Measurements from ENCODE around the gene SLC1A7. TPM values are rescaled to one million over a fixed set of nuclear protein-coding genes. Genes with fewer than 3 reads are reported as not detected.

The SLC1A7 gene
- total RNA-seq, 1 experiment from 2014 or later: not detected

GRCh38 chr1:53158900-53159299, 16.5 kb upstream of the SLC1A7 start:
- Histone ChIP-seq H3K4me1 (ENCODE audit: control insufficient read depth in 1 of 2, insufficient read depth in 2 of 2, low read length in 2 of 2) (no peaks in the 10 kb centered on the region), H3K9me2 (ENCODE audit: insufficient read depth) (no peaks in the 10 kb centered on the region), H3K4me3 (replicated peaks in 1 of 2; ENCODE audit: low read depth in 1 of 2, low read length in 2 of 2) (no peak overlapping the region), H2AFZ (ENCODE audit: low read depth, low read length, poor library complexity, severe bottlenecking) (no peak overlapping the region), H3K27me3 (ENCODE audit: insufficient read depth, low read length) (no peaks in the 10 kb centered on the region), H3K9ac (ENCODE audit: low read length) (no peak overlapping the region), H3K36me3 (ENCODE audit: control insufficient read depth in 1 of 2, insufficient read depth in 2 of 2, low read length in 2 of 2) (no peaks in the 10 kb centered on the region), H3K27ac (ENCODE audit: low read depth, low read length) (no peak overlapping the region), H4K20me1 (ENCODE audit: insufficient read depth) (no peaks in the 10 kb centered on the region), H3K4me2 (ENCODE audit: low read length) (no peak overlapping the region), H3K9me3 (ENCODE audit: control insufficient read depth in 1 of 2, insufficient read depth in 1 of 2, low read depth in 1 of 2, low read length in 2 of 2) (no peaks in the 10 kb centered on the region), H3K79me2 (ENCODE audit: insufficient read depth, low read length) (no peaks in the 10 kb centered on the region)
- ChIA-PET RAD21 (ENCODE audit: low non-redundant PET in 1 of 2, low total read pairs in 2 of 2, uncharacterized antibody in 2 of 2, unreplicated experiment in 2 of 2) (no interaction called here), CTCF (no interaction called here), POLR2A (no interaction called here)
- intact Hi-C loops (cut with micrococcal nuclease): no loop called here
- no TSS peak for BruUV-seq (replicated peaks)
- no peak for TF ChIP-seq ZFX (IDR thresholded peaks at IDR 0.05)
- no peak for TF ChIP-seq ZBTB33 (IDR thresholded peaks at IDR 0.05; ENCODE audit: extremely low read depth, insufficient replicate concordance, low read length)
- no peak for TF ChIP-seq RAD21 (IDR thresholded peaks at IDR 0.05; ENCODE audit: low read depth)
- TF ChIP-seq FOSL1 (IDR thresholded peaks at IDR 0.05; ENCODE audit: low read depth): no peak
- TF ChIP-seq MAX (IDR thresholded peaks at IDR 0.05): no peak
- TF ChIP-seq ELF1 (IDR thresholded peaks at IDR 0.05; ENCODE audit: borderline replicate concordance, low read depth): no peak
- TF ChIP-seq POLR2AphosphoS5 (IDR thresholded peaks at IDR 0.05; ENCODE audit: low read depth, low read length): no peak
- no peak for TF ChIP-seq SRF (IDR thresholded peaks at IDR 0.05; ENCODE audit: low read depth)
- TF ChIP-seq SIN3A (IDR thresholded peaks at IDR 0.05; ENCODE audit: low read depth): no peak
- no peak for TF ChIP-seq CTCF (IDR thresholded peaks at IDR 0.05 in 2 of 3, conservative IDR thresholded peaks at IDR 0.05 in 1 of 3; ENCODE audit: borderline replicate concordance in 1 of 3, insufficient read depth in 1 of 3, low read depth in 2 of 3, low read length in 2 of 3)
- ATAC-seq (no peak), DNase-seq (ENCODE audit: low read depth, low spot score) (no peak)

All from HCT116 (cell line).